GM18861 (cell line): ENCODE data around the gene ZNF398.
"Not testable (repeated sequence)": the region's sequence is repeated elsewhere in the genome, so short reads cannot be mapped to it uniquely, and the experiment has no call there.

ENCODE experiments used
- ATAC-seq: cut with Tn5 transposase; IDR thresholded peaks from one replicate; pipeline ENCODE4 v1.9.1; 2021; ENCODE audit not compliant: unreplicated experiment

The ZNF398 gene

GRCh38 chr7:149147072-149147751 lies at the start of gene ZNF398:
Gene ZNF398, plus strand, starts transcription at chr7:149147453. Its CDS starts 290 bp downstream, at chr7:149147743.
- ATAC-seq, result peak; percentile 55

GRCh38 chr7:149099058-149099457 lies 48.2 kb upstream of the ZNF398 start:
- ATAC-seq, result no peak

GRCh38 chr7:149100821-149101220 lies 46.4 kb upstream of the ZNF398 start:
- ATAC-seq, result no peak

GRCh38 chr7:149102666-149103065 lies 44.6 kb upstream of the ZNF398 start:
- no peak for ATAC-seq

- ATAC-seq, result no peak
Observed at GRCh38 chr7:149103424-149103823, 43.8 kb upstream of the ZNF398 start.

GRCh38 chr7:149104214-149104613 lies 43.0 kb upstream of the ZNF398 start:
- no peak for ATAC-seq

GRCh38 chr7:149104749-149105148 lies 42.5 kb upstream of the ZNF398 start:
- ATAC-seq, result no peak

GRCh38 chr7:149109969-149110368 lies 37.3 kb upstream of the ZNF398 start:
- ATAC-seq, result no peak

- no peak for ATAC-seq
Observed at GRCh38 chr7:149125189-149125862, 21.9 kb upstream of the ZNF398 start.

- peak; percentile 87 for ATAC-seq
Observed at GRCh38 chr7:149125863-149126661, 21.2 kb upstream of the ZNF398 start, which contains the start of gene ZNF425. Gene ZNF425, minus strand, starts transcription at chr7:149126324. Its CDS starts 111 bp downstream, at chr7:149126213.

- ATAC-seq, result peak; percentile 37
Observed at GRCh38 chr7:149126662-149127266, 20.5 kb upstream of the ZNF398 start.

GRCh38 chr7:149130572-149131198 lies 16.6 kb upstream of the ZNF398 start:
- ATAC-seq, result no peak

GRCh38 chr7:149133028-149133710 lies 14.1 kb upstream of the ZNF398 start:
- no peak for ATAC-seq

GRCh38 chr7:149136118-149136517 lies 11.1 kb upstream of the ZNF398 start:
- no peak for ATAC-seq

- ATAC-seq, result no peak
Observed at GRCh38 chr7:149140831-149141230, 6.4 kb upstream of the ZNF398 start.

GRCh38 chr7:149141893-149142292 lies 5.4 kb upstream of the ZNF398 start:
- ATAC-seq, result no peak

GRCh38 chr7:149144436-149144922 lies 2.8 kb upstream of the ZNF398 start:
- ATAC-seq, result not testable (repeated sequence)

- ATAC-seq, result no peak
Observed at GRCh38 chr7:149145031-149145845, 2.0 kb upstream of the ZNF398 start.
